PC-9 (cell line): ENCODE data around the gene C4BPB. TPM values are rescaled to one million over a fixed set of nuclear protein-coding genes. Genes with fewer than 3 reads are reported as not detected.

Experiments used
- BruUV-seq: library from RNA; stranded (reverse); fragments of 400-500 nt; replicated peaks from 2 replicates; lab custom pipeline; 2021; lab: Mats Ljungman, UMichigan
- CTCF ChIA-PET: fragments of 300-600 bp; sonication (Branson Sonifier 250); formaldehyde crosslinking; loops from one replicate; lab custom pipeline; 2022; ENCODE audit warnings: antibody characterized with exemption; lab: Charles Lee
- POLR2A ChIA-PET: fragments of 300-600 bp; sonication (Branson Sonifier 250); formaldehyde crosslinking; loops from one replicate; lab custom pipeline; 2022; ENCODE audit warnings: antibody characterized with exemption; ENCODE audit not compliant: unreplicated experiment; lab: Charles Lee
- DNase-seq, 2 experiments: peaks; one replicate each; pipeline versions ENCODE4 v3.0.0 to v3.0.0-alpha.2; 2015 to 2022; ENCODE audit warnings: mixed read lengths in 1 of 2
- H2AFZ ChIP-seq: fragments of 200-600 bp; sonication (generic); 2 replicates; pipeline ENCODE4 v1.8.1; 2017; ENCODE audit warnings: antibody characterized with exemption
- H3F3A ChIP-seq: fragments of 200-600 bp; sonication (generic); 2 replicates; pipeline ENCODE4 v1.8.1; 2017; ENCODE audit warnings: antibody characterized with exemption, mild to moderate bottlenecking, low read depth; ENCODE audit not compliant: insufficient read depth
- H3K27ac ChIP-seq: fragments of 200-600 bp; sonication (generic); 2 replicates; pipeline ENCODE4 v1.6.1; 2016; ENCODE audit warnings: mixed run types
- H3K27me3 ChIP-seq: fragments of 200-600 bp; sonication (generic); 2 replicates; pipeline ENCODE4 v1.6.1; 2016; ENCODE audit warnings: low read depth, mixed run types; ENCODE audit not compliant: insufficient read depth
- H3K36me3 ChIP-seq: fragments of 200-600 bp; sonication (generic); 2 replicates; pipeline ENCODE4 v1.6.1; 2016; ENCODE audit warnings: low read depth, mixed run types
- H3K4me1 ChIP-seq: fragments of 200-600 bp; sonication (generic); replicated peaks from 2 replicates; pipeline ENCODE4 v1.6.1; 2016; ENCODE audit warnings: mixed run types; ENCODE audit not compliant: insufficient read depth
- H3K4me2 ChIP-seq: fragments of 200-600 bp; sonication (generic); 2 replicates; pipeline ENCODE4 v1.6.1; 2017; ENCODE audit warnings: mixed run types
- H3K4me3 ChIP-seq: fragments of 200-600 bp; sonication (generic); 2 replicates; pipeline ENCODE4 v1.6.1; 2016; ENCODE audit warnings: mixed run types
- H3K79me2 ChIP-seq: fragments of 200-600 bp; sonication (generic); 2 replicates; pipeline ENCODE4 v1.6.1; 2017; ENCODE audit warnings: low read depth, mixed run types
- H3K9me2 ChIP-seq: fragments of 200-600 bp; sonication (generic); 2 replicates; pipeline ENCODE4 v1.8.1; 2017; ENCODE audit warnings: mild to moderate bottlenecking; ENCODE audit not compliant: insufficient read depth
- H3K9me3 ChIP-seq: fragments of 200-600 bp; sonication (generic); 2 replicates; pipeline ENCODE4 v1.8.1; 2016; ENCODE audit warnings: low read depth; ENCODE audit not compliant: insufficient read depth
- H4K20me1 ChIP-seq: fragments of 200-600 bp; sonication (generic); 2 replicates; pipeline ENCODE4 v1.8.1; 2017; ENCODE audit not compliant: insufficient read depth
- CTCF ChIP-seq: fragments of 200-600 bp; sonication (generic); conservative IDR thresholded peaks from 2 replicates; pipeline ENCODE4 v1.6.1; 2017; ENCODE audit warnings: mixed run types, antibody characterized with exemption, mild to moderate bottlenecking, moderate library complexity
- EZH2 ChIP-seq: fragments of 200-600 bp; sonication (generic); IDR thresholded peaks from 2 replicates; pipeline ENCODE4 v1.8.0; 2017; ENCODE audit warnings: antibody characterized with exemption, low read depth
- intact Hi-C: fragments of 100-400 bp; cut with micrococcal nuclease; formaldehyde crosslinking; loops from one replicate; pipeline ENCODE4 v1.10.0; 2022; ENCODE audit not compliant: unreplicated experiment
- total RNA-seq: library from RNA; stranded (reverse); gene quantifications from 2 replicates; pipeline ENCODE4 v1.2.3, GENCODE V29; 2021

The C4BPB gene
- total RNA-seq, 1 experiment from 2014 or later, result 4.2 TPM

- ChIA-PET CTCF (no interaction called here), POLR2A (no interaction called here)
- DNase-seq, result no peak
- no peak for TF ChIP-seq CTCF
- no peak for TF ChIP-seq EZH2
- Histone ChIP-seq H2AFZ (no peak overlapping the region), H3F3A (no peaks in the 10 kb centered on the region), H3K9me3 (peaks cover 4% of the 10 kb centered on the region; the same call in 1 of the 2 replicates), H3K27me3 (no peaks in the 10 kb centered on the region), H3K79me2 (no peaks in the 10 kb centered on the region), H3K9me2 (no peaks in the 10 kb centered on the region), H4K20me1 (no peaks in the 10 kb centered on the region), H3K4me3 (no peak overlapping the region), H3K36me3 (no peaks in the 10 kb centered on the region), H3K4me1 (no peaks in the 10 kb centered on the region), H3K4me2 (no peak overlapping the region), H3K27ac (no peak overlapping the region)
- no TSS peak for BruUV-seq
- intact Hi-C loops, result no loop called here
Observed at GRCh38 chr1:207115269-207115668, 26.6 kb downstream of the C4BPB start.

- Histone ChIP-seq H3F3A (0 out of 2 replicates have a peak, but pooled peaks cover 5% of the 10 kb centered on the region), H3K4me1 (no peaks in the 10 kb centered on the region), H3K9me3 (peaks cover 3% of the 10 kb centered on the region; the same call in 1 of the 2 replicates), H3K79me2 (no peaks in the 10 kb centered on the region), H3K27ac (no peak overlapping the region), H3K4me2 (no peak overlapping the region), H3K27me3 (no peaks in the 10 kb centered on the region), H3K9me2 (no peaks in the 10 kb centered on the region), H2AFZ (no peak overlapping the region), H3K4me3 (no peak overlapping the region), H3K36me3 (no peaks in the 10 kb centered on the region), H4K20me1 (no peaks in the 10 kb centered on the region)
- CTCF ChIA-PET, result no interaction called here
- intact Hi-C loops, result no loop called here
- BruUV-seq, result no TSS peak
- POLR2A ChIA-PET, result no interaction called here
- TF ChIP-seq EZH2, result no peak
- no peak for TF ChIP-seq CTCF
- no peak for DNase-seq
Observed at GRCh38 chr1:207124389-207124788, 35.7 kb downstream of the C4BPB start.

GRCh38 chr1:207128336-207128921 is 39.8 kb downstream of the C4BPB start:
- Histone ChIP-seq H3K79me2 (no peaks in the 10 kb centered on the region), H3F3A (0 out of 2 replicates have a peak, but pooled peaks cover 5% of the 10 kb centered on the region), H3K9me2 (no peaks in the 10 kb centered on the region), H3K4me2 (no peak overlapping the region), H3K36me3 (no peaks in the 10 kb centered on the region), H4K20me1 (no peaks in the 10 kb centered on the region), H3K4me1 (no peaks in the 10 kb centered on the region), H2AFZ (no peak overlapping the region), H3K27me3 (no peaks in the 10 kb centered on the region), H3K4me3 (no peak overlapping the region), H3K27ac (no peak overlapping the region), H3K9me3 (peaks cover 4% of the 10 kb centered on the region; the same call in 1 of the 2 replicates)
- TF ChIP-seq CTCF (no peak), EZH2 (no peak)
- BruUV-seq, result no TSS peak
- ChIA-PET POLR2A (no interaction called here), CTCF (no interaction called here)
- intact Hi-C loops, result no loop called here
- DNase-seq, result no peak
